AG04449 (cell line): Measurements from ENCODE around the gene MOGAT1.

Experiments
- CTCF ChIA-PET: fragments of 350-600 bp; formaldehyde crosslinking; extraction: SDS; loops from one replicate; lab custom pipeline; 2021; ENCODE audit warnings: antibody characterized with exemption; lab: Yijun Ruan, JAX
- POLR2A ChIA-PET: fragments of 400-600, 350-600 bp; formaldehyde crosslinking; extraction: SDS; loops from one replicate; lab custom pipeline; 2020; ENCODE audit warnings: antibody characterized with exemption, inconsistent platforms; lab: Yijun Ruan, JAX
- DNase-seq: peaks from one replicate; pipeline ENCODE4 v3.0.0-alpha.2; 2010; ENCODE audit warnings: low read depth, low spot score
- H3K4me3 ChIP-seq: 2 replicates; pipeline ENCODE4 v1.5.1; 2011; ENCODE audit warnings: low read depth, mild to moderate bottlenecking, control low read depth, low read length
- CTCF ChIP-seq: IDR thresholded peaks from one replicate; pipeline ENCODE4 v1.5.1; 2011; ENCODE audit warnings: mild to moderate bottlenecking, moderate library complexity, low read length, control low read depth, inconsistent platforms; ENCODE audit not compliant: insufficient read depth; ENCODE audit errors: missing control alignments

The MOGAT1 gene

GRCh38 chr2:222736924-222737323 is 65.5 kb downstream of the MOGAT1 start:
- no peak for TF ChIP-seq CTCF
- CTCF ChIA-PET, result interaction anchor here (1.0 kb wide), 1 partner anchor 29 kb away, joined by 3 read pairs; no protein-coding TSS in a partner anchor
- no peak for DNase-seq
- POLR2A ChIA-PET, result no interaction called here
- no peak overlapping the region for H3K4me3 ChIP-seq

- H3K4me3 ChIP-seq, result no peak overlapping the region
- ChIA-PET CTCF (interaction anchor here (1.1 kb wide), 1 partner anchor 32 kb away, joined by 3 read pairs; no protein-coding TSS in a partner anchor), POLR2A (no interaction called here)
- DNase-seq, result no peak
- no peak for TF ChIP-seq CTCF
These were observed 66.9 kb downstream of the MOGAT1 start for GRCh38 chr2:222738312-222738711.

GRCh38 chr2:222738809-222739208 is 67.4 kb downstream of the MOGAT1 start:
- CTCF ChIA-PET, result interaction anchor here (0.9 to 1.2 kb wide), 2 partner anchors 50 to 59 kb away, joined by 3 read pairs; no protein-coding TSS in a partner anchor
- POLR2A ChIA-PET, result no interaction called here
- TF ChIP-seq CTCF, result no peak
- H3K4me3 ChIP-seq, result no peak overlapping the region
- no peak for DNase-seq

- POLR2A ChIA-PET, result no interaction called here
These were observed 68.5 kb downstream of the MOGAT1 start for GRCh38 chr2:222739939-222740338.

GRCh38 chr2:222743251-222743812 is 71.9 kb downstream of the MOGAT1 start:
- H3K4me3 ChIP-seq, result no peak overlapping the region
- POLR2A ChIA-PET, result no interaction called here
- DNase-seq, result no peak
- no peak for TF ChIP-seq CTCF
- CTCF ChIA-PET, result no interaction called here

More at GRCh38 chr2:222739939-222740338, 68.5 kb downstream of the MOGAT1 start:
- H3K4me3 ChIP-seq, result no peak overlapping the region
- DNase-seq, result no peak
- CTCF ChIA-PET, result interaction anchor here (1.2 kb wide), 1 partner anchor 51 kb away, joined by 3 read pairs; no protein-coding TSS in a partner anchor
- TF ChIP-seq CTCF, result no peak

GRCh38 chr2:222745836-222746559 is 74.5 kb downstream of the MOGAT1 start:
- ChIA-PET POLR2A (no interaction called here), CTCF (no interaction called here)
- TF ChIP-seq CTCF, result no peak
- H3K4me3 ChIP-seq, result no peak overlapping the region
- no peak for DNase-seq
